Effector CD8-positive, alpha-beta T cell (primary cell): ENCODE data around the gene C1orf56.

Experiments
- DNase-seq: peaks from one replicate; lab custom pipeline; 2025; lab: John Stamatoyannopoulos, UW
- total RNA-seq, 4 experiments: gene quantifications; one replicate each; lab custom pipeline; 2026; lab: John Stamatoyannopoulos, UW

C1orf56 gene
- 0.91 to 4.3 (median 2.5) reads per million in 4 experiments for total RNA-seq

DNA sequence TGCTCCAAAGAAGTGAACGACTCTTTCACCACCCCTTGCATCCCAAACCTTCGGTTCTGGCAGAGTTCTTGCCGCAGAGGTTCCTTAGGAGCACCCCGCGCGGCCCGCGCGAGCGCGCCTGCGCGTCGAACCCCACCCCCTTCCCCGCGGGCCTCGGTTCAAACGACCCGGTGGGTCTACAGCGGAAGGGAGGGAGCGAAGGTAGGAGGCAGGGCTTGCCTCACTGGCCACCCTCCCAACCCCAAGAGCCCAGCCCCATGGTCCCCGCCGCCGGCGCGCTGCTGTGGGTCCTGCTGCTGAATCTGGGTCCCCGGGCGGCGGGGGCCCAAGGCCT lies at the start of gene C1orf56:
C1orf56 (plus strand) TSS at position 161 of the 334 bp plus-strand sequence; CDS start at position 258, 97 bp downstream.
- DNase-seq, result peak; percentile 57

DNA sequence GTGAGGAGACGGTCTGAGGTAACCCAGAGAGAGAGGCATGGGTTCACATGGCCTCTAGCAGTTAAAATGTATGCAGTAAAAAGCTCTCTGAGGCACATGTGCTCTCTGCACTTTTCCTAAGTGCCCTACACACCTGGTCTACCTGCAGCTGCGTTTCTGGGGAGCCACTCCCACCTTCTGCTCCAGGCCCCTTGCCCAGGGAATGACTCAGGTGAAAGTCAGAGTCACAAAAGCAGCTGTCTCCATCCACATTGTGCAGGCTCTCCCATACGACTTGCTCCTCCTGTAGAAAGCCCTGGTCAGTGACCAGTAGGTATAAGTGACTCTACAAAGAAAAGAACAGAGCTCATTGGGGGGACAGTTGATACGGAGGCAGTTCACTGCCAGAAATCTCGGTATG lies 49.6 kb upstream of the C1orf56 start:
- DNase-seq, result no peak

GRCh38 chr1:150999051-150999674 lies 48.4 kb upstream of the C1orf56 start:
- no peak for DNase-seq

DNA sequence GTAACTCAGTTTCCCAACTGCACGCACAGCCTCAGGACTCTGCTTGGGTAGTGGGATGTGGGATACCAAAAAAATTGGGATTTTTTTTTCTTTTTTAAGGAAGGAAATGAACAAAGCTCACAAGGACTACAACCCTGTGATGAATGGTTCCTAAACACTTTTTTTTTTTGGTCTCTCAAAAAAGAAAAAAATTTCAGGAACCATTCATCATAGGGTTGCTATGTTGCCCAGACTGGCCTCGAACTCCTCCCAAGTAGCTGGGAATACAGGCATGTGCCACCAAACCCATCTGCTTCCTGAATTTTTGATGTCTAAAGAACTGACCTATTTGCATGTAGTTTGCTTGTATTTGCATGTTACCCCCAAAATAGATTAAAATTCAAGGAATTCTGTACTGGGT lies 47.6 kb upstream of the C1orf56 start:
- no peak for DNase-seq

- DNase-seq, result no peak
Observed at GRCh38 chr1:151000408-151000807, 47.1 kb upstream of the C1orf56 start.

GRCh38 chr1:151001602-151002001 lies 45.9 kb upstream of the C1orf56 start:
- no peak for DNase-seq

- DNase-seq, result no peak
Observed at GRCh38 chr1:151002051-151002450, 45.5 kb upstream of the C1orf56 start.

GRCh38 chr1:151002611-151003010 lies 44.9 kb upstream of the C1orf56 start:
- no peak for DNase-seq

GRCh38 chr1:151003180-151003579 lies 44.4 kb upstream of the C1orf56 start:
- DNase-seq, result peak; percentile 8

GRCh38 chr1:151005729-151006319 lies 41.7 kb upstream of the C1orf56 start:
- DNase-seq, result no peak

DNA sequence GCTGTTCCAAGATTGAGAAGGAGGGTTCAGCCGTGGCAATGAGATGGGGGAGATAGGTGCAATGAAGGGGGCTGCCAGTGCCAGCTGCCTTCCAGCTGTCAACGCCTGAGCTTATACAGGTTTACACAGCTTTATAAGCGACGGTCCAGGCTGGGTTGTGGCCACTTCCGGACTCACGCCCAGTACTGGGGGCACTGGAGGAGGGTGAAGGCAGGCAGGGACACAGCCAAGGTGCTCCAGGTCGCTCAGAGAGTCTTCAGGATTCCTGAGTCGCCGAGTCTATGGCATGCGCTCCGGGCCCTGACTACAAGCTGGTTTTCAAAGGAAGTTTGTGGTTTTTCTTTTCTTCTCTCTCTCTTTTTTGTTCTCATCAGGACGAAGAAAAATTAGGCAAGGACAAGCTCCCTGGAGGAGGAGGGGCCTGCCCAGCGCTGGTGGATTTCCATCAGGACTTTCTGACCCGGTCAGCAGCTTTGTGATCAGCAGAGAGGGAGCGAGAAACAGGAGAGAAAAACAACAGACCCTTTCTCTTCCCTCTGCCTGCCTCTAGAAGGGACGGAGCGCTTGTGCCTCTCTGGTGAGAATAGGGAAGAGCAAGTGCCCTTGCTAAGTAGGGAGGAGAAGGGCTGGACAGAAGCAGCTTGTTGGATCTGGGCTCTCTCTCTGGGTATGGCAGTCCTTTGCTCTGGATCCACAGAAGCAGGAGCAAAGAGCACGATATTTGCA lies 41.1 kb upstream of the C1orf56 start, which contains the start of gene MINDY1:
MINDY1 (minus strand) TSS at position 576 of the 726 bp plus-strand sequence. CDS start 4,285 bp downstream, outside the sequence.
- DNase-seq, result peak; percentile 24

DNA sequence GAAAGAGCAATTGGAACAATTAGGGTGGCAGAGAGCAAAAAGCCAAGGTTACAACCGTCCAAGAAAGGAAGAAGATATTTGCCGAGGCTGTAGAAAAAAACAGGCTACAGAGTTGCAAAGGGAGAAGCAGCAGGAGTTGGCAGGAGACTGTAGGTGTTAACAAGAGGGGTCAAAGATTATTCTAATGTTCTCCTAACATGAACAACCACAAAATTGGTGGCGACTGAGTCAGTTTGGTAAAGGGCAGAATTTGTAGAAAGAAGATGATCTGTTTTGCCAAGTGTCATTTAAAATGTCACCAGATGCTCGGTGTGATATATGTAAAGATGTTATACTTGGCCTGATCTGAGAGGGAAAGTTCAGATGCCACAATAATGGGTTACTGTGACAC lies 39.7 kb upstream of the C1orf56 start:
- DNase-seq, result no peak

DNA sequence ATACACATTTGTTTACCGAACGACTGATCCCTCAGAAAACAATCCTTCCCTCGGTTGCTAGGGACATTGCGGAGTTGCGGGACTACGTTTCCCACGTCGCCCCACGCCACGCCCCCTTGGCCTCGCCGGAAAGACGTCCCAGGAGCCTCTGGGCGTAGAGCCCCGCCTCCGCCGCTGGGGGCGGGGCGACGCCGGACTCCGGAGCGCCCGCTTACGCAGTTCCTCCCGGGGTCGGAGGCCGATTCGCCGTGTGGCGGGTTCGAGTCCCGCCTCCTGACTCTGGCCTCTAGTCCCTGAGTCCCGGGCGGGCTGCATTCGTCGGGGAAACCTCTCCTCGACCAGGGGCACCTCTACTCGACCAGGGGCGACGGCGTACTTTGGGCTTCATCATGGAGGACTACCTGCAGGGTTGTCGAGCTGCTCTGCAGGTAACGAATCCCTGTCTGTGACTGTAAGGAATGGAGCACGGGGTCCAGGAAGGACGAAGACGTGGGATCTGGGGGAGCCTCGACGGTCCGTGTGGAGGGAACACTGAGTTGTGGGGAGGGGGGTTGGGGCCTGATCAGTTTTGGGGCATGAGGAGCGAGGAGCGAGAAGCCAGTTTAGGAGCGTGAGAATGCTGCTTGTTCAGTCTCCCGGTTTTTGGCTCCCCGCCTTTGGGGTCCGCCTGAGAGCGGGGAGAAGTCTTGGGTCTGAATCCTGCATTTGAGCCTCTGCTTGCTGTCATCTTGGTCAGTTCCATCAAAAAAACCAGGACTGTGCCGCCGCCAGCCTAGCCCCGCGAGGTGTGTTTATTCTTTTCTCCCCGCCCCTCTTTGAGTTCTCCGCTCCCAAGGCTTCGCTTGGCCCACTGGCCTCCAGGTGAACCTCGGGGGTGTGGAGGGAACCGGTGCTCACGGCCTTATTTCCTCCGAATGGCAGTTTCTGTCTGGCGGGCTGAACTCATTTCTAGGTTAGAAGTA lies 39.0 kb upstream of the C1orf56 start, which contains the start of gene PRUNE1:
PRUNE1 (plus strand) TSS at position 206 of the 962 bp plus-strand sequence; CDS start at position 390, 184 bp downstream.
- DNase-seq, result peak; percentile 93

DNA sequence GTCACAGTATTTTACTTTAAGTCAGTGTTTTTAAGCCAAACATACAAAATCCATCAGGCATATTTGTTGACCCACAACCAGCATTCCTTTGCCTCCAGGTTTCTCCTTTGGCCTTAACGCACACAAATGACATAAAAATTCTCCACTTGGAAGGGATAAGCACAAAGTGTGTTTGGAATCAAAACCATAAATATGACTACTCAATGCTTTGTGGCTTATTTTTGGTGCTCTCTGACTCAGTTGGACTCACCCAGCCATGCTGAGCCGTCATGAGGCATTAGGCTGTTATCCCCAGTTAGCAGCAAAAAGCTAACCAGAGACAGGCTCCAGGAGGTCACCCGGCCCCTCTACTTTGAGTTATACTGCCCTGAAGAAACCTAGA lies 38.4 kb upstream of the C1orf56 start:
- no peak for DNase-seq

- DNase-seq, result no peak
Observed at GRCh38 chr1:151009674-151010345, 37.7 kb upstream of the C1orf56 start.

DNA sequence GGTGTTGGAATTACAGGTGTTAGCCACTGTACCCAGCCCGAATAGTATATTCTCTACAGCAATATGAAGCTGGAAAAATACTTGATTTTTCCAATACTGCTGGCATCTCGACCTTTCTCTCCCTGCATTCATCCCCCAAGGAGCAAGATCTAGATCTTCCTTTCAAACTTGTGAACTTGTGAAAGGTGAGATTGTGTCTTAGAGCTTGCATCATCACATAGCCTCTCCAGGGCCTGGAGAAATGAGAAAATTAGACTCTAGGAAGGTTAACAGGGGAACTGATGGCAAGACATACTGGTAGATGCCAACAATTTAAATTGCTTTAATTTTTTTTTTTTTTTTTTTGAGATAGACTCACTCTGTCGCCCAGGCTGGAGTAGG lies 37.2 kb upstream of the C1orf56 start:
- DNase-seq, result no peak

DNA sequence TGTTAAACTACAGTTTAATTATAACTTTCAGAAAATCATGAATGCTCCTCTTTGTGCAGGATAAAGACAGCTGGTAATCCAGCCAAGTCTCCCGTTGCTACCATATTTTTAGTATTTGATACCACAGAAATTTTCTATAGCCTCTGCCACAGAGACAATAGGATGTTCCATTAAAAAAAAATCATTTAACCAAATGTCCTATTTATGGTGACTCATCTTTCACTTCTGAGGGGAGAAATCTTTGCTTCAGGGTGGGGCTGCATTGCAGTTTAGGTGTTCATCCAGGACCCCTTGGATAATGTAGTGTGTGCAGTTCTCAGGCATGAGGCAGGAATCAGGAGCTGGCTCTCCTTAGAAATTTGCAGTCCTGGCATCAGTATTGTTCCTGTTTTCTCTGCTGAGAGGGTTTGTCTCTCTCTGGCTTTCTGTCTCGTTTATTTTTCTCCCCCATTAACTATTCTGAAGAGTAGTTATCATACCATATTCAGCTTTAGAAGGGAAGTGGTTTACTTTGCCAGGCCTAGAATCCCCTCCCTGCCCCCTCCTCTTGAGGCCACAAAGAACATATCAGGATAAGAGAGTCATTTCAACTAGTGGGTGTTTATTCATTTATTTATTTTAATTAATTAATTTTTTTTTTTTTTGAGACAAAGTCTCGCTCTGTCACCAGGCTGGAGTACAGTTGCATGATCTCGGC lies 36.2 kb upstream of the C1orf56 start:
- DNase-seq, result no peak

DNA sequence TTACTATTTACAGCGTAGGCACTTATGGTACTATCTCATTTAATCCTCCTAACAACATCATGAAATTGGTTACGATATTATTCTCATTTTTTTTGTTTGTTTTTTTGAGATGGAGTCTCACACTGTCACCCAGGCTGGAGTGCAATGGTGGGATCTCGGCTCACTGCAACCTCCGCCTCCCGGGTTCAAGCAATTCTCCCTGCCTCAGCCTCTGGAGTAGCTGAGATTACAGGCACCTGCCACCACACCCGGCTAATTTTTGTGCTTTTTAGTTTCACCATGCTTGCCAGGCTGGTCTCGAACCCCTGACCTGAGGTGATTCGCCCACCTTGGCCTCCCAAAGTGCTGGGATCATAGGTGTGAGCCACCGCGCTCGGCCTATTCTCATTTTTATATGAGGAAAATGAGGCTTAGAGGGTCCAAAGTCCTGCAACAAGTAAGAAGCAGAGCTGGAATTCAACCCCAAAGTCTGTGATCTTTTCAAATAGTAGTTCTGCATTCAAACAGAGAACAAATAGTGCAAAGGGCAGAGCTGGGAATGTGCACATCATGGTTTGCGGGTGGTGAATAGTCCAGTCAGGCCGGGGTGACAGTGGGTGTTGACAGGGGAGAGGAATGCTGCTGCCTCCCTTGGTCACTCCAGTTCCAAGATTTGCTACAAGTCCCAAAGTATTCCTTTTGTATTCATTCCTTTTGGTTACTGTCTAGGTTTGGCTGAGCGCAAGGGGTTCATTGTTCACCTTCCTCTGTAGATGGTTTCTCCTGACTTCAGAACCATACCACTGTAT lies 34.7 kb upstream of the C1orf56 start:
- DNase-seq, result no peak

DNA sequence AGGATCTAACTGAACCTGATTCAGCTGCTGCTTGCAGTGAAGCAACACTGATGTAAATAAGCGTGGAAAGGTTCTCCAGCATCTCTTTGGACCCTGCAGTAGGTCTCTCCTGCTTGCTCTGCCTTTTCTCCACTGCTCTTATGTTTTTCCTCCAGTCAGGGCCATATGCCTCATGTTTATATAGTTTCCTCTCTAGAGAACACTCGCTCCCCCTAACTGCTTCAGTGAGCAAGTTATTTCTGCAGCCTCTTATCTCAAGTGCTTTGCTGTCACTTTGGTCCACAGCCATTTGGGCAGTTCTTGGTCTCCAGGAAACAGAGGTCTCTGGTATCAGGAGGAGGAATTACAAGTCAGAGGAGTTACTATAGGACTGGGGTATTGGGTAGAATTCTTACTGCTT lies 34.0 kb upstream of the C1orf56 start:
- DNase-seq, result no peak
